ENCODE results near the gene PCDH8.

PCDH8 gene, protein sequence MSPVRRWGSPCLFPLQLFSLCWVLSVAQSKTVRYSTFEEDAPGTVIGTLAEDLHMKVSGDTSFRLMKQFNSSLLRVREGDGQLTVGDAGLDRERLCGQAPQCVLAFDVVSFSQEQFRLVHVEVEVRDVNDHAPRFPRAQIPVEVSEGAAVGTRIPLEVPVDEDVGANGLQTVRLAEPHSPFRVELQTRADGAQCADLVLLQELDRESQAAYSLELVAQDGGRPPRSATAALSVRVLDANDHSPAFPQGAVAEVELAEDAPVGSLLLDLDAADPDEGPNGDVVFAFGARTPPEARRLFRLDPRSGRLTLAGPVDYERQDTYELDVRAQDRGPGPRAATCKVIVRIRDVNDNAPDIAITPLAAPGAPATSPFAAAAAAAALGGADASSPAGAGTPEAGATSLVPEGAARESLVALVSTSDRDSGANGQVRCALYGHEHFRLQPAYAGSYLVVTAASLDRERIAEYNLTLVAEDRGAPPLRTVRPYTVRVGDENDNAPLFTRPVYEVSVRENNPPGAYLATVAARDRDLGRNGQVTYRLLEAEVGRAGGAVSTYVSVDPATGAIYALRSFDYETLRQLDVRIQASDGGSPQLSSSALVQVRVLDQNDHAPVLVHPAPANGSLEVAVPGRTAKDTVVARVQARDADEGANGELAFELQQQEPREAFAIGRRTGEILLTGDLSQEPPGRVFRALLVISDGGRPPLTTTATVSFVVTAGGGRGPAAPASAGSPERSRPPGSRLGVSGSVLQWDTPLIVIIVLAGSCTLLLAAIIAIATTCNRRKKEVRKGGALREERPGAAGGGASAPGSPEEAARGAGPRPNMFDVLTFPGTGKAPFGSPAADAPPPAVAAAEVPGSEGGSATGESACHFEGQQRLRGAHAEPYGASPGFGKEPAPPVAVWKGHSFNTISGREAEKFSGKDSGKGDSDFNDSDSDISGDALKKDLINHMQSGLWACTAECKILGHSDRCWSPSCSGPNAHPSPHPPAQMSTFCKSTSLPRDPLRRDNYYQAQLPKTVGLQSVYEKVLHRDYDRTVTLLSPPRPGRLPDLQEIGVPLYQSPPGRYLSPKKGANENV

DNA sequence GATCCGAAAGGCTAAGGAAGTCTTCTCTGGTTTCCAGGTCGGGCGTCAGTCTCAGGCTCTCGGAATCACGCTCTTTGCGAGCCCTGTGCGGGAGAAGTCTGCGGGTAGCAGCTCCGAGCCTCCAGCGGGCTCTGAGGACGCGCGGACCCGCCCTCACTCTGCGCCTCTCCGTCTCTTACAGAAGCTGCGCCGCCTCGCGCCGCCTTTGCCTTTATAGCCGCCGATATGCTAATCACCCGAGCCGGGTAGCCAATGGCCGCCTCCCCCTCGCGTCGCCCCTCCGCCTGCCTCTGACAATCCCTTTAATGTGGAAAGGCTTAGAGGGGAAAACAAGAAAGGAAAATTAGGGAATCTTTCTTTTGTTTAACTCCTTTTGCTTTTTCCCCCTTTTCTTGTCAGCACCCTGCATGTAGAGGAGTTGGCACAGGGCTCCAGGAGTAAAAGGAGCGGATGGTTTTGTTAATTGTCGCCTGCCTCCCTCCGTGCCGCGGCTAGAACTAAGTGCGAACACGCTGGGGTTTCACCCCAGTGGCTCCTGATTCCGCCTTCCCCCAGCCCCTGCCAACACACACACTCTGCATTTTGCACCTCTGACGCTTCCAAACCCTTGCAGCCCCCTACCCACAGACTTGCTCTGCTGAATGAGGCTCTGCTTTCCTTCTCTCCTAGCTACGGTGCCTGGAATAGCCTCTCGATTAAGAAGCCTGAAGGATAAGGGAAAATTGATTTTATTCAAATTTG is at the start of gene PCDH8:
Gene PCDH8 (minus strand): TSS at position 186 of the 741 bp plus-strand sequence. CDS start 204 bp downstream, outside the sequence.
- DNase-seq, result no peak

DNA sequence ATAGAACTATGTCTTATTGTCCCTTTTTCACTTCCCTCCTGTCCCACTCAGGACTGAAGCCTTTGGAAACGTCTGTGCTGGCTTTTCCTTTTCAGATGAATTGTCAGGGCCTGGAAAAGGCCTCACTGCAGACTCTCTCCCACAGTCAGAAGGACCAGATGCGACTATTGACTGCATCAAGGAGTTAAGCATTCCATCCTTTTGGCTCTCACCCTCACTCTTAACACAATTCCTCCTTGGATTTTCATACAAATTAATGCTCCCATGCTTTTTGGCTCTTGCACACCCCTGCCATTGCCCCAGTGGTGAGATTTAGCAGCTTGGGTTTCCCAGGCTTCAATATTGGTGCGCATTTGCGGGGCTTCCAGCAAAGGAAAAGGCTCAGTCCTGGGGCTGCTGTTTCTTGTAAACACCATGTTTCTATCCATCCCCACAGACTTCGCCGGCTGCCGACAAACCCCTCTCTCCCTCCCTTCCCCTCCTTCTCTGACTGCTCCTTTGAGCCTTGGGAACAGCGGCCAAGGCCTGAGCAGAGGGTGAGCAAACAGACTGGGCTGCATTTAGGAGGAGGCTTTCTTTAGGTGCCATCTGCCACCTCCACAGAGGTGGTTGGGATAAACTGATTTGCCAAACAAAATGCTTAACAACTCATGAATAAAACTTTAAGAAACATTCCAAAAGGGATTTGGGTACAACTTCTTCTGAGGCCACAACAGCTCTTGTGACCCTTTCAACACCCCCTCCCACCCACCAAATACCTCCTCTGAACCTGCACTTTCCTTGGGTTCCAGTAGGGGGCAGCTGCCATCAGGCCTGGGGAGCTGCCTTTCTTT is 48.6 kb upstream of the PCDH8 start:
- DNase-seq, result no peak

DNA sequence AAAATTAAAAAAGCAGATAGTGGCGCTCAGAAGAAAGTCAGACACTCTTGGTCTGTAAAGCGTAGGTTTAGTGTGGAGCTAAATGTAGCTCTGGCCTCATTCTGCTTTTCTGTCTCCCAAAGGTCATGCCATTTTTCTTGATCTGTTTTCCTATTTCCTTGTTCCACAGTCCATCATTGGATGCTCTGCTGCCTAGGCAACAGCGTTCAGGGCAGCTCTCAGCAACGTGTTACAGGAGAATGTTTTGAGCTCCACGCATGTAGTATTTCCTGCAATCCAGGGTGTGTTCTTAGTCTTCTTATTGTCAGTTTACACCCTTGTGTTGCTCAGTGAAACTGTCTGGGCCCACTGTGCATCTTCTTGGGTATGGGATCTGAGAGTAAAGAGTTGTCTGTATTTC is 46.0 kb upstream of the PCDH8 start:
- DNase-seq, result no peak

DNA sequence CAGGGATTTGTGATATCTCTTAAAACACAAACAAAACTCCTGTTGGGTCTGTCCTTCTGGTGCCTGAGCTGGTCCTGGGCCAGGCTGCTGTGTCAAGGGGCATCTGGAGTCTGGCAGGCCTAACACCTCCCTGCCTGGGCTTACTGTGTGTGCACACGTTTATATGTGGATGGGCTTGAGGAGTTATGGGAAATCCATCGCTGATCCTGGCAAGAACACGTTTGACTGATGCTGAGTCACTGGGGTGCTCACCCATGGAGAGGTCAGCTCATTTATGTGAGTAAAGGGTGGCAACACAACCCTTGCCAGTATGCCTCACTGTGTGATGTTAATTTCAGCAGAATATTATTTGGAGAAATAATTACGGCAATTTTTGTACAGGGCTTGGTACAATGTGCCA is 44.5 kb upstream of the PCDH8 start:
- DNase-seq, result no peak

DNA sequence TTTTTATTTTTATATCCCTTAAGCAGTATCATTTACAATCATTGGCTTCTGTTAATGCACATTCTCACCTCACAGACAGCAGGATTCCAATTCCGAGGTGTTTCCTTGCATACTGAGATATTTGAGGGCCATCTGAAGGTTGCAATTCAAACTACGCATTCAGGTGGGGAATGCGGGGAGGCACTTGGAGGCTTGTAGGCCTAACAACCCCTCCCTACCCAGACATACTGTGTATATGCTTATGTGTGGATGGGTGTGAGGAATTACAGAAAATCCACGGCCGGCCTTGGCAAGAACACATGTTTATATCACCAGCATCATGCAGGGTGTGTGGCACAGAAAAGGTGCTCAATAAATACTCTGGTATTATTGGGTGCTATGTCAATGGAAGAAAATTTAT is 43.3 kb upstream of the PCDH8 start:
- no peak for DNase-seq

DNA sequence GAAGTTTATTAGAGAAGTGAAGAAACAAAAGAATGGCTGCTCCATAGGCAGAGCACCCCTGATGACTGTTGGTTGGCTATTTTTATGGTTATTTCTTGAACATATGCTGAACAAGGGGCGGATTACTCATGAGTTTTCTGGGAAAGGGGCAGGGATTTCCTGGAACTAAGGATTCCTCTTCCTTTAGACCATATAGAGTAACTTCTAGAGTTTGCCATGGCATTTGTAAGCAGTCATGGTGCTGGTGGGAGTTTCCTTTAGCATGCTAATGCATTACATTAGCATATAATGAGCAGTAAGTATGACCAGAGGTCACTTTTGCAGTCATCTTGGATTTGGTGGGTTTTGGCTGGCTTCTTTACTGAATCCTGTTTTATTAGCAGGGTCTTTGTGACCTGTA is 38.7 kb upstream of the PCDH8 start:
- no peak for DNase-seq

DNA sequence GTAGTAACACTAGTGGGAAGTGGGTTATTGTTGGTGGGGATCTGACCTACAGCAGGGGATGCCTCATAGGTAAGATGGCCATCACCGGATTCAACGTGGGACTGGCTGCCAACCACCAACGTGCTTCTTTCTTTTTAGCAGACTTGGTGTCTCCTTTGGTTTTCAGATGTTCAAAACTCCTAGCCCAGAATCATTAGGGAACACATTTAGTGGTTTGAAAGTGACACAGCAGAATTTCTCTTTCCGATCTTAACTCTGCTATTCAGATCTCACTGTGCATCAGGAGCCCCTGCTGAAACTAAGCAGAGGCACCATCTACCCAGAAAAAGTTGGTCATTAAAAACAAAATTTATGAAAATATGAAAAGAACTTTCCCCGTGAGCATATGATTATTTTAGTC is 36.7 kb upstream of the PCDH8 start:
- DNase-seq, result no peak

DNA sequence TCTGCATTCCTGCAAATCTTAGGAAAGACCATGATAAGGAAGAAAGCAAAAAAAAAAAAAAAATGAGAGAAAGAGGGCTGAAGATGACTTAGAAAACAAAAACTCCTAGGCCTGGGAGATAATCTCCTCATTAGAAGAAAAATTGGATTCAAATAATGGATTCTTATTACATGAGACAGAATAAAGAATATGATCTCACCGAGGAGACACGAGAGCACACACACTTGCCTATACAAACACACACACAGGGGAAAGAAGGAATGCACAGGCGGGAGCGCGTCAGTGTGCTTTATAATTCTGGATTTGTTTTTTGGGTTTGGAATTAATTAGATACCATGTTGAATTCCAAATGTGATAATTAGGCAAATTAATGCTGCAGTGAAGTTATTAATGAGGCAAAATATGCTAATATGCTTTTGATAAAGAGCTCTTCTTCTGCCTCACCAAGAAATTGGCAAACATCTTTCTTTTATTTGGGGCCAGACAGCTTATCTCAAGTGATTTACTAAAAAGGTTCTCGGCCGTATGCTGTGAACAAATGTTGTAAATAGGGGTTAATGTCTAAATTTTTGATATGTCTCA is 36.1 kb upstream of the PCDH8 start:
- no peak for DNase-seq

DNA sequence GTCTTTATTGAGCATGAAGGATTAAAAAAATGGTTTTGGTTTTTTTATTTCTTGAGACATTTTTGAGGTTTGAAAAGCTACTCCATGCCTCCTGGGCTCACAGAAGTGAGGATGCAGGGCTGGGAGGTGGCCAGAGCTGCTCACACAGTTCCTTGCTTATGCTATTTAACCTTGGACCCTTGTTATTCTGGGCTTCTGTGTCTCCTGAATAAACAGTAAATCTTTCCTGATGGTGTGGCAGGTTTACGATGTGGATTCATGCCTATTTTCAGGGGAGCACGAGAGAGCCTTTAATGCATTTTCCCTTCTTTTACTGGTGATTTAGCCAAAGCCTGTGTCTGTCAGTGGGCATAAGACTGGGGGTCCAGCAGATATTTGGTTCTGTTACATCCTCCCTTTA is 34.3 kb upstream of the PCDH8 start:
- no peak for DNase-seq

DNA sequence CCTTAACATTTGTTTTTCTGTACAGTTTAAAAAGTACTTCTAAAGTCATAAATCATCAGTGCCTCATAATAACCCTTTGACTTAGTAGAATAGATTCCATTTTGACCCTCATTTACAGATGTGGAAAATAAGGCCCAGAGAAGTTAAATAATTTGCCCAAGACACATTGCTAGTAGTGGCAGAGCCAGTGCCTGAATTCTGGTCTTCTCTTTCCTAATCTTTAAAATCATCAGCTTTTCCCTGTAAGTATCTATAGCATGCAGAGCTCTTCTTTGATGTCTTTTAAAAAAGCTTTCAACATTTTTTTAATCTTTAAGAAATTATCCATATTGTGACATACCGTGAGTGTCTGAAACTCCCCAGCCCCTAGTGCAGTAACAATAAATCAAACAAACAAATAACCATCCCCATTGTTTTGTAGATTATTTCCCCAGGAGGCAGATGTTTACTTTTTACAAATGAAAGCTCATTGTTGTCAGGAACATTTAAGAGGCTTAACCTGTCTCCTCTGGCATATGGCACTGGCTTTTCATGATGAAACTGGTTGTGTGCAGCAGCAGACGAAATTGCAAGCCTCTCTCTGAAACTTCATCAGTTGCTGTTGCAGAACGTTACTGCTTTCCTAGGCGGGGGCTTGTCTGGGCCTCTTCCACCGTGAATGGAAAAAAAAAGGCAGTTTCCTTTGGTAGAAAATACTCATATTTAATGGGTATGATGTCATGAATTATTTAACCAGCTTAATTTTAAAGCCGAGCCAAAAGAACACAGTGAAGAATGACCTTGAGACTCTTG is 31.7 kb upstream of the PCDH8 start:
- no peak for DNase-seq

DNA sequence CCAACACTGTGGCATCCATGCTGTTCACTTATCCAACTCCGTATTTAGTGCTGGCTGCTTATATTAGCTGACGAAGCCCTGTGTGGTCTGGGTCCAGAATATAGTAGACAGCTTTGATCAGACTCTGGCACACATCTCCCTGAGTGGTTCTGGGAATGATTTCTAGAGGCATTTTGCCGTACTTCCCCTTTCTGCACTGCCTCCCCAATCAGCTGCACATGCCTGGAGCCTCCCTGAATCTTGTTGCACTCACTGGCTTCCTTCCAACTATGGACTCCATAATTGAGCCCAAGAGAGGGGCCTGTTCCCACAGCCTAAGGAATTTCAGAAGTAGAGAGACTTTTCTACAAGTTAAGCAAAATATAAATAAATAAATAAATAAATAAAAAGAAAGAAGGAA is 30.4 kb upstream of the PCDH8 start:
- no peak for DNase-seq

DNA sequence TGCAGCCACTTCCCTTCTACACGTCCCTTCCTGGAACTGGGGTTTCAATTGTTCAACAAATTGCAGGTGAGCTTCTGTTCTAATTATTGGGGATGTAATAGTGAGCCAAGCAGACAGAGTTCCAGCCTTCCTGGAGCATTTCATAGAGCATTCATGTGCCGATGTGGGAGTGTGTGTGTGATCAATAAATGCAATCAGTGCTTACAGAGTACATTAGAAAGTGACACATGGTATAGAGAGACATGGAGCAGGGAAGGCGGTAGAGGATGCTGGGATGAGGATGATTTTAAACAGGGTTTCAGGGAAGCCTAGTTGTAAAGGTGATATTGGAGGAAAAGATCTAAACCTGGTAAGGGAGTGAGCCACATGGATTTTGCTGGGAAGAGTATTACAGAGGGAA is 21.7 kb upstream of the PCDH8 start:
- DNase-seq, result no peak

DNA sequence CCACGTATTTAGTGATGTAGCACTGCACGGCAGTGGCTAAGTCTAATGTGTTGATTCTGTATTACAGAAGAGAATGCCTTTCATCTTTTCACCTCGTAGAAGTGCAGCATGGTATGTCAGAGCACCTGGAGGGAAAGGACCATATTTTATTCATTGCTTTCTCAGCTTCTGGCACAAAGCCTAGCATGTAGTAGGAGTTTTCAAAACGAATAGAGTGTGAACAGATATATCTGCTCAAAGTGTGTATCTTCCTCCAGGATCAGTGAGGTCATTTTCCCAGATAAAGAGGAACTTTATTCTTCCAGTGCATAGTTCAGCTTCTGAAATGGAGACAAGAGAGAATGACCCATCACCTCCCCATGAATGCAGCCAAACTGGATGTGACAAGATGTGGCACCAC is 21.2 kb upstream of the PCDH8 start:
- DNase-seq, result no peak

DNA sequence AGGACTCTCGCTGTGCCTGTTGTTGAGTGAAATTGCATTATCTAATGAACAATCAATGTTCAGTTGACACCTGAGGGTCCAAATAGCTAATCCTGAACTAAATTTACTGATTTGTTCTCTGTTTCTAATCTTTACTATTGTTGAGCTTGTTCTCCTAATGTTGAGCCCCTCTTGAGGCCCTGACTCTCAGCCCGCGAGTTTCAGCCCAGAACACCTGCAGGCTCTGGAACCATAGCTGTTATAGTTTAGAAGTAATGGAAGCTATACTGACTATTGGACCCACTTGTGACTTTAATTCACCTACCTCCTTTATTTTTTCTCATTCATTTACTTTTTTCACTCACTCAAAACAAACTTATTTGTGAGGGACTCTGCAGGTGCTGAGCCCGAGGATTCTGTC is 20.6 kb upstream of the PCDH8 start:
- no peak for DNase-seq

DNA sequence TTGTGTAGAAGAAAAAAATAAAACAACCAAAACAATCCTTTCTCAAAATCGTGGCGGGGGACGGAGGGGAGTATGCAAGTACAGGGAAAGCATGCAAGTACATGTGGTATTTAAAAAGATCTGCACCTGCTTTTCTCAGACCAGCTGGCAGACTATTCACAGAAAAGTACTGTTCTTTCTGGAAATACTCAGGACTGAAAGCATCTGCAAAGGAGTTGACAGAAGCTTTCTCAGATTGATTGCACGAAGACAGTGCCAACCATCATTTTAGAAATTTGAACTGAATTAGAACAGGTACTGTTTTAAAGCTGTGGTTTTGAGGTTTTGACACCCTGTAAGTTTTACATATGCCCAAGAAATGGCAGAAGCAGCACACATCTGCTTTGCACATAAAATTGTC is 19.8 kb upstream of the PCDH8 start:
- DNase-seq, result no peak

DNA sequence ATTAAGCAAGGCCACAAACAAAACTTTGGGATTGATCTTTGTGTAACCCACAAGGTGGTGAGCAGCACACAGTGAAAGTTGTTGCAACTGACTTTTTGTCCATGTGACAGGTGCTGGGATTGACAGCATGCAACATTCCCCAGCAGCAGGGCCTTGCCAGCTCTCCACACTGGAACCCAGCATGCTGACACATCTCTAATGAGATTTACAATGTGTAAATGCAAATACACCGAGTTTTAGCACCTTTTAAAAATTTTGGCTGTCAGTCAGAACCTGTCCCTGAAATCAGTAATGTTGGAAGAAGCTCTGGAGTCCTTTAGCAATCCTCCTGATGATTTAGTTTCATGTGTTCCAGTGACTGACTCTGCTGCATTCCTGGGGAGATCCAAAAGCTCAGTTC is 16.5 kb upstream of the PCDH8 start:
- DNase-seq, result no peak

DNA sequence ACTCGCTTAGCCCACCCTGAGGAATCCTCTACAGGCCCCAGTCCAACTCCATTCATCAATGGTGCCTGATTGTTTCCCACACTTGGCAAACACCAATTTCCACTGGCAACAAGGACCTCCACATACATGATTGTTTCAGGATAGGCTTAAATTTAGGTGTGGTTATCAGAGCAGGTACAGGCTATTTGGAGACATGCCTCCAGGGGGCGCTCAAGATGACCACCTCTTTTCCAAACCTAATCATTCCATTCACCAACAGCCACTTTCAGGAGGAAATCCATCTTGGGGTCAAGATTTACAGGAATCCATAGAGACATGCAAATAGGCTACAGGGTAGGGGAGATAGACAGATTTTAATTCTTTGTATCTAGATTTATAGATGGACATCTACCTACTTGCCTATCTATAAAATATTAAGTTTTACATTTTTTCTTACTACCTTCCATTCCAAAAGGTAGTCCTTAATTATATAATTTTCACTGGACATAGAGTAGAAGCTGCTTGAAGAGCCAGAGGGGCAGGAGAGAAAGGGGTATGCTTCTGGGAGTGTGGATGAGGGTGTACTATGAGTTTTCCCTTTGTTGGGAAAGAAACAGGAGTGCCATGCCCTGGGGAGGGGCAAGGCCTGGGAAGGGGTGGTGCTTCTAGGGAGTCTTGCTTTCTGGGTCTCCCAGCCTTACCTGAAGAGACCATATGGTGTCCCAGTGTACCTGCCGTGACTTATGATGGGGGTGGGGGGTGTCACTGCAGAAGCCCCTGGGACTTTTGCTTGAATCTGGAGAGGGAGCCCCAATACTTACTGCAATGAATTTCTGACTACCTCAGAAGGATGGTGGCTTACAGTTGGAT is 14.1 kb upstream of the PCDH8 start:
- DNase-seq, result no peak

DNA sequence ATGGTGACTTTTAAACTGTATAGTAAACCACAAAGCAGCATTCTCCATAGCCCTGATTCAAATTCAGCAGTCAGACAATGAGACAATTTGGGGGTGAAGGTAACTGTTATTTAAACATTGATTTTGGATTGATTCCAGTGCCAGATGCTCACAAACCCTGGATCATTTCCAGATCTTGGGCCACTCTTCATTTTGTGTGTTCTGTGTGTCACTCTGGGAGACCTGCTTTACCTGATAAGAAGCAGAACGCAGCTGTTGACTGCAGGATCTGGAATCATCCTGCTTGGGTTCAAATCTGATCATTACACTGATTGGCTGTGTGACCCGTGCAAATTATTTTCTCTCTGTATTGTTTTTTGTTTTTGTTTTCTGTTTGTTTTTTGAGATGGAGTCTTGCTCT is 4.0 kb upstream of the PCDH8 start:
- DNase-seq, result no peak

DNA sequence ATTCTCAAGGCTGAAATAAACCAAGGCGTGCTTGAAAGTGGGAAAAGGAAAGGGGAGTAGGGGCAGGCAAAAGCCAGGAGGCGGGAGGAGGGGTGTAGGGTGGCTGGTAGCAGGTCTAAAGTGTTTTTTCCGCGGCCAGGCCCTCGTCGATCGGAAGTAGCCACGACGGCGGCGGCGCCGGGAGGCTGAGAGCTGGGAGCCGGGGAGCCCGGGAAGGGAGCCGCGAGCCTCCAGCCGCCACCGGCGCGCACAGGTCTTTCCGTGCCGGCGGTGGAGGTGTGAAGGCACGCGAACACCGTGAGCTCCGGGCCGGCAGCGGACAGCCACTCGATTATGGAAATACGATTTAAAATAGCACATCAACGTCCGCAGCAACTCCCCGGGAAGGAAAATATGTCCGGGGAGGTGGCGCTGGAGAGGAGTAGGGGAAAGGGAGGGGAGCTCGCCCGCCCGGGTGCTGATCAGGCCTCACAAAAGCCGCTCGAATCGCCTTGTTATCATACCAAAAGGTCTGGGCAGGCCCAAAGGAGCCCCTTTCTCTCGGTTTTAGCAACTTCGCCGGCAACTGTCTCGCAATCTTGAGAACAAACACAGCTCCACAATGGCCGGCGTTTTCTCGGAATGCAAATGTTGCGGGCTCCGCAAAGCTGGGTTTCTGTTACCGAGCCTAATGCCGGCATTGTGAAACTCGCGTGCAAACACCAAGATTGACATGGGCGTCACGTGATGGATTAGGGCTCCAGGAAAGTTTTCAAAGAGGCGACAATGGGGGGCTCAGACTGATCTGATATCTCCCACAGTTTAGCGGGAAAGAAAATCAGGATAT is 2.9 kb upstream of the PCDH8 start:
- no peak for DNase-seq

Data from stimulated activated naive CD4-positive, alpha-beta T cell treated with Interleukin-2 at 50 U/mL for 16 hours (primary cell).